HL-60/S4 treated with phorbol 12-myristate 13-acetate at 8.2 ng/mL for 4 days and 3 days (cell line): ENCODE data around the gene UCN3.

ENCODE experiments used
- in situ Hi-C: fragments of 300-500 bp; cut with MboI; formaldehyde crosslinking; loops from 2 replicates; pipeline ENCODE4 v1.15.0; 2022; ENCODE audit warnings: low sequenced_read_pairs

The UCN3 gene

GRCh38 chr10:5364890-5365338 is at the start of gene UCN3:
Gene UCN3, plus strand, starts transcription at chr10:5364966. Its CDS starts 8,755 bp downstream, at chr10:5373721.
- in situ Hi-C loops, result no loop called here

GRCh38 chr10:5317547-5318107 is 47.1 kb upstream of the UCN3 start:
- in situ Hi-C loops, result no loop called here

GRCh38 chr10:5318148-5318547 is 46.6 kb upstream of the UCN3 start:
- in situ Hi-C loops, result no loop called here

GRCh38 chr10:5319863-5320262 is 44.9 kb upstream of the UCN3 start:
- in situ Hi-C loops, result no loop called here

GRCh38 chr10:5321273-5321672 is 43.5 kb upstream of the UCN3 start:
- in situ Hi-C loops, result no loop called here

- in situ Hi-C loops, result no loop called here
These were observed 41.3 kb upstream of the UCN3 start for GRCh38 chr10:5323446-5323845.

GRCh38 chr10:5325076-5325475 is 39.7 kb upstream of the UCN3 start:
- in situ Hi-C loops, result no loop called here

- in situ Hi-C loops, result no loop called here
These were observed 30.4 kb upstream of the UCN3 start for GRCh38 chr10:5334196-5334880.

GRCh38 chr10:5338010-5338409 is 26.8 kb upstream of the UCN3 start:
- in situ Hi-C loops, result no loop called here

GRCh38 chr10:5343092-5343491 is 21.7 kb upstream of the UCN3 start:
- in situ Hi-C loops, result no loop called here

- in situ Hi-C loops, result no loop called here
These were observed 21.2 kb upstream of the UCN3 start for GRCh38 chr10:5343561-5343960.

GRCh38 chr10:5343979-5344378 is 20.8 kb upstream of the UCN3 start:
- in situ Hi-C loops, result no loop called here

- in situ Hi-C loops, result no loop called here
These were observed 20.0 kb upstream of the UCN3 start for GRCh38 chr10:5344746-5345145.

- in situ Hi-C loops, result no loop called here
These were observed 17.9 kb upstream of the UCN3 start for GRCh38 chr10:5346881-5347280.

GRCh38 chr10:5349362-5349761 is 15.4 kb upstream of the UCN3 start:
- in situ Hi-C loops, result no loop called here

GRCh38 chr10:5354068-5354467 is 10.7 kb upstream of the UCN3 start:
- in situ Hi-C loops, result no loop called here

- in situ Hi-C loops, result no loop called here
These were observed 9.0 kb upstream of the UCN3 start for GRCh38 chr10:5355594-5356301.

- in situ Hi-C loops, result no loop called here
These were observed 8.4 kb upstream of the UCN3 start for GRCh38 chr10:5356302-5356763.

GRCh38 chr10:5360318-5360915 is 4.3 kb upstream of the UCN3 start:
- in situ Hi-C loops, result no loop called here

- in situ Hi-C loops, result no loop called here
These were observed 2.8 kb upstream of the UCN3 start for GRCh38 chr10:5361966-5362365.

GRCh38 chr10:5362873-5363272 is 1.9 kb upstream of the UCN3 start:
- in situ Hi-C loops, result no loop called here

- in situ Hi-C loops, result no loop called here
These were observed 392 bp upstream of the UCN3 start for GRCh38 chr10:5364374-5364773.
